ENCODE measurements around the gene MT1B. TPM values are rescaled to one million over a fixed set of nuclear protein-coding genes. Genes with fewer than 3 reads are reported as not detected.
A peak's percentile ranks its signal among the peaks of the same experiment; 100 is the strongest.

MT1B gene
- total and polyA plus RNA-seq, 2 of the 13 experiments (the other 11 are each of a cell fraction or from before 2014, with no cell fraction given): 0.89 TPM; not detected in 1

- TF ChIP-seq, protein P1, sequence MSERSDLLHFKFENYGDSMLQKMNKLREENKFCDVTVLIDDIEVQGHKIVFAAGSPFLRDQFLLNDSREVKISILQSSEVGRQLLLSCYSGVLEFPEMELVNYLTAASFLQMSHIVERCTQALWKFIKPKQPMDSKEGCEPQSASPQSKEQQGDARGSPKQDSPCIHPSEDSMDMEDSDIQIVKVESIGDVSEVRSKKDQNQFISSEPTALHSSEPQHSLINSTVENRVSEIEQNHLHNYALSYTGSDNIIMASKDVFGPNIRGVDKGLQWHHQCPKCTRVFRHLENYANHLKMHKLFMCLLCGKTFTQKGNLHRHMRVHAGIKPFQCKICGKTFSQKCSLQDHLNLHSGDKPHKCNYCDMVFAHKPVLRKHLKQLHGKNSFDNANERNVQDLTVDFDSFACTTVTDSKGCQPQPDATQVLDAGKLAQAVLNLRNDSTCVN (CRISPR knock-in tag; IDR thresholded peaks at IDR 0.05; ENCODE audit: borderline replicate concordance): no peak
- TF ChIP-seq PRPF4 (IDR thresholded peaks at IDR 0.05; ENCODE audit: low read depth, low read length, poor library complexity, severe bottlenecking): no peak
- no peak for TF ChIP-seq NFE2 (CRISPR knock-in tag; IDR thresholded peaks at IDR 0.05)
- TF ChIP-seq RBM39 (IDR thresholded peaks at IDR 0.05; ENCODE audit: low read depth, low read length, poor library complexity, severe bottlenecking): no peak
- no peak for TF ChIP-seq PAWR (CRISPR knock-in tag; IDR thresholded peaks at IDR 0.05; ENCODE audit: borderline replicate concordance)
- TF ChIP-seq ZZZ3 (CRISPR knock-in tag; IDR thresholded peaks at IDR 0.05; ENCODE audit: borderline replicate concordance): no peak
- TF ChIP-seq, protein P2, sequence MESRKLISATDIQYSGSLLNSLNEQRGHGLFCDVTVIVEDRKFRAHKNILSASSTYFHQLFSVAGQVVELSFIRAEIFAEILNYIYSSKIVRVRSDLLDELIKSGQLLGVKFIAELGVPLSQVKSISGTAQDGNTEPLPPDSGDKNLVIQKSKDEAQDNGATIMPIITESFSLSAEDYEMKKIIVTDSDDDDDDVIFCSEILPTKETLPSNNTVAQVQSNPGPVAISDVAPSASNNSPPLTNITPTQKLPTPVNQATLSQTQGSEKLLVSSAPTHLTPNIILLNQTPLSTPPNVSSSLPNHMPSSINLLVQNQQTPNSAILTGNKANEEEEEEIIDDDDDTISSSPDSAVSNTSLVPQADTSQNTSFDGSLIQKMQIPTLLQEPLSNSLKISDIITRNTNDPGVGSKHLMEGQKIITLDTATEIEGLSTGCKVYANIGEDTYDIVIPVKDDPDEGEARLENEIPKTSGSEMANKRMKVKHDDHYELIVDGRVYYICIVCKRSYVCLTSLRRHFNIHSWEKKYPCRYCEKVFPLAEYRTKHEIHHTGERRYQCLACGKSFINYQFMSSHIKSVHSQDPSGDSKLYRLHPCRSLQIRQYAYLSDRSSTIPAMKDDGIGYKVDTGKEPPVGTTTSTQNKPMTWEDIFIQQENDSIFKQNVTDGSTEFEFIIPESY (CRISPR knock-in tag; IDR thresholded peaks at IDR 0.05): no peak
- no peak for TF ChIP-seq FOXA3 (CRISPR knock-in tag; IDR thresholded peaks at IDR 0.05)
- no peak for TF ChIP-seq NFATC3 (CRISPR knock-in tag; IDR thresholded peaks at IDR 0.05)
- TF ChIP-seq ZNF644 (CRISPR knock-in tag; IDR thresholded peaks at IDR 0.05; ENCODE audit: low read depth): no peak
- peak; percentile 9; the same call in 1 of the 2 replicates for TF ChIP-seq FOSL2 (CRISPR knock-in tag; IDR thresholded peaks at IDR 0.05)
- 0 out of 2 replicates have a peak, but pooled peaks have one; percentile 43 for TF ChIP-seq SP140L (CRISPR knock-in tag; IDR thresholded peaks at IDR 0.05; ENCODE audit: borderline replicate concordance)
- TF ChIP-seq NONO (IDR thresholded peaks at IDR 0.05): no peak
- no peak for TF ChIP-seq NONO (CRISPR knock-in tag; conservative IDR thresholded peaks at IDR 0.05)
- TF ChIP-seq ZNF224 (CRISPR knock-in tag; IDR thresholded peaks at IDR 0.05): no peak
- 0 out of 2 replicates have a peak, but pooled peaks have one; percentile 4 for TF ChIP-seq CHD4 (IDR thresholded peaks at IDR 0.05; ENCODE audit: borderline replicate concordance, low read length)
- TF ChIP-seq ZSCAN22 (CRISPR knock-in tag; IDR thresholded peaks at IDR 0.05): no peak
- TF ChIP-seq ZNF724P (CRISPR knock-in tag; IDR thresholded peaks at IDR 0.05; ENCODE audit: borderline replicate concordance): 0 out of 2 replicates have a peak, but pooled peaks have one; percentile 29
- no peak for TF ChIP-seq CBX5 (CRISPR knock-in tag; IDR thresholded peaks at IDR 0.05; ENCODE audit: borderline replicate concordance)
- 0 out of 2 replicates have a peak, but pooled peaks have one; percentile 17 for TF ChIP-seq ZNF777 (CRISPR knock-in tag; IDR thresholded peaks at IDR 0.05)
- no peak for TF ChIP-seq GATA4 (IDR thresholded peaks at IDR 0.05; ENCODE audit: borderline replicate concordance, low read depth)
- no peak for TF ChIP-seq PPARG (CRISPR knock-in tag; conservative IDR thresholded peaks at IDR 0.05)
- no peak for TF ChIP-seq GATAD1 (CRISPR knock-in tag; IDR thresholded peaks at IDR 0.05)
- TF ChIP-seq SIN3A (IDR thresholded peaks at IDR 0.05; ENCODE audit: borderline replicate concordance, low read depth, low read length): peak; percentile 24; the same call in 1 of the 2 replicates
- TF ChIP-seq TBP (CRISPR knock-in tag; IDR thresholded peaks at IDR 0.05): no peak
- TF ChIP-seq, protein P3, sequence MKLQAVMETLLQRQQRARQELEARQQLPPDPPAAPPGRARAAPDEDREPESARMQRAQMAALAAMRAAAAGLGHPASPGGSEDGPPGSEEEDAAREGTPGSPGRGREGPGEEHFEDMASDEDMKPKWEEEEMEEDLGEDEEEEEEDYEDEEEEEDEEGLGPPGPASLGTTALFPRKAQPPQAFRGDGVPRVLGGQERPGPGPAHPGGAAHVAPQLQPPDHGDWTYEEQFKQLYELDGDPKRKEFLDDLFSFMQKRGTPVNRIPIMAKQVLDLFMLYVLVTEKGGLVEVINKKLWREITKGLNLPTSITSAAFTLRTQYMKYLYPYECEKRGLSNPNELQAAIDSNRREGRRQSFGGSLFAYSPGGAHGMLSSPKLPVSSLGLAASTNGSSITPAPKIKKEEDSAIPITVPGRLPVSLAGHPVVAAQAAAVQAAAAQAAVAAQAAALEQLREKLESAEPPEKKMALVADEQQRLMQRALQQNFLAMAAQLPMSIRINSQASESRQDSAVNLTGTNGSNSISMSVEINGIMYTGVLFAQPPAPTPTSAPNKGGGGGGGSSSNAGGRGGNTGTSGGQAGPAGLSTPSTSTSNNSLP (IDR thresholded peaks at IDR 0.05; ENCODE audit: low read depth, low read length): no peak
These were observed 42.2 kb upstream of the MT1B start (continued) for GRCh38 chr16:56609463-56609921.
